ENCODE measurements around the gene SCARF1. TPM values are rescaled to one million over a fixed set of nuclear protein-coding genes. Genes with fewer than 3 reads are reported as not detected.

The SCARF1 gene
- total and polyA plus RNA-seq, 8 donors, result 2.0 to 8.6 (median 3.5) TPM

DNA sequence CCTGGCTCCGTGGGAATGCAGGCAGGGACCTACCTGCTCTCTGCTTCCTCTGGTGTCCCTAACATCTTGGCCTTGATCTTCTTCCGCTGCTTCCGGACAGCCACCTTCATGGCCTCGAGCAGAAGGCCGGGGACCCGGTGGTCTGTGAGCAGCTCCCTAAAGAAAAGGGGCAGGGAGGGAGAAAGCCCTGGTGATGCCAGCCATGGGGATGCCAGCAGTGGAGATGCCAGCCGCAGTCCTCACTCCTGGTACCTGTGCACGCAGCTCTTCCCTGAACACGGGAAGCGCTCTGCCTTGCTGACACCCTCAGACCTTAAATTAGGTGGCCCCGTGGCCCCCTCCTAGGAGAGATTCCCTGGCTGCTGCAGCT lies 2.3 kb upstream of the SCARF1 start:
- no peak overlapping the region for H3K27ac ChIP-seq
- FAIRE-seq (no peak), DNase-seq (peak in 1 of 6 donors; percentile 78), ATAC-seq (no peak)
- peaks cover 25 to 30% (median 30%) of the 10 kb centered on the region in 3 donors for H3K4me1 ChIP-seq
- TF ChIP-seq, protein P1, sequence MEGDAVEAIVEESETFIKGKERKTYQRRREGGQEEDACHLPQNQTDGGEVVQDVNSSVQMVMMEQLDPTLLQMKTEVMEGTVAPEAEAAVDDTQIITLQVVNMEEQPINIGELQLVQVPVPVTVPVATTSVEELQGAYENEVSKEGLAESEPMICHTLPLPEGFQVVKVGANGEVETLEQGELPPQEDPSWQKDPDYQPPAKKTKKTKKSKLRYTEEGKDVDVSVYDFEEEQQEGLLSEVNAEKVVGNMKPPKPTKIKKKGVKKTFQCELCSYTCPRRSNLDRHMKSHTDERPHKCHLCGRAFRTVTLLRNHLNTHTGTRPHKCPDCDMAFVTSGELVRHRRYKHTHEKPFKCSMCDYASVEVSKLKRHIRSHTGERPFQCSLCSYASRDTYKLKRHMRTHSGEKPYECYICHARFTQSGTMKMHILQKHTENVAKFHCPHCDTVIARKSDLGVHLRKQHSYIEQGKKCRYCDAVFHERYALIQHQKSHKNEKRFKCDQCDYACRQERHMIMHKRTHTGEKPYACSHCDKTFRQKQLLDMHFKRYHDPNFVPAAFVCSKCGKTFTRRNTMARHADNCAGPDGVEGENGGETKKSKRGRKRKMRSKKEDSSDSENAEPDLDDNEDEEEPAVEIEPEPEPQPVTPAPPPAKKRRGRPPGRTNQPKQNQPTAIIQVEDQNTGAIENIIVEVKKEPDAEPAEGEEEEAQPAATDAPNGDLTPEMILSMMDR (IDR thresholded peaks at IDR 0.05), result no peak
- no peaks in the 10 kb centered on the region for H3K27me3 ChIP-seq
- WGBS, 2 donors, result 67 to 72% methylated on average over 11 of the region's 11 CpGs
- intact Hi-C loops (cut with DNase I), result no loop called here
- peak overlapping the region in 2 of 4 donors; percentile 77 to 85 for H3K4me3 ChIP-seq
- no peaks in the 10 kb centered on the region for H3K9me3 ChIP-seq
- H3K36me3 ChIP-seq, result peaks cover 10 to 25% (median 22%) of the 10 kb centered on the region in 3 donors

DNA sequence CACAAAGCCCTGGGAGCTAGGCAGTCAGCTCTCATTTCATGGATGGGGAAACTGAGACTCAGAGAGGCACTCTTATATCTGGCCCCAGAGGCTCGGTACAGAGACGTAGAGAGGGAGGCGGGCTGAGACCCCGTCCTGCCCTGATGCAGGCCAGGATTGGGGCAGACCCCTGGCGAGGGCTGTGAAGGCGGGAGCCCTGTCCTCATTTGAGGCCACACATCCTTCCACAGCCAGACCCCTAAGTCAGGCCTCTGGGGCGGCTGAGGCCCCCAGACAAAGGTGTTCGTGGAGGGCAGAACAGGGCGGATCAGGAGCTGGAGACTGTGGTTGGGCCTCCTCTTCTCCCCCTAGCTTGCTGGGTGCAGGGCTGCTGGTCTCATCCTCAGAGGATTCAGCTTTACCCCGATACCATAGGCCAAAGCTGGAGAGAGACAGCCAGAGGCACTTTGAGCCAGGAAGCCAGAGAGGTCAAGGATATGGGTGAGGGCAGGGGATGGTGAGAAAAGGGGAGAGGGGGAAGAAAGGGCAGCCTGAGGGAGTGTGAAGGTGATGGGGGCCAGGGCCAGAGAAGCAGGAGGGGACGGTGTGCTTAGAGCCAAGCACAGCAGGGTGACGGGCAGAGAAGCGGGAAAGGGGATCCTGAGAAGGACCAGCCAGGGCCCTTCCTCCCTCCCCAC lies 805 bp upstream of the SCARF1 start:
- intact Hi-C loops (cut with DNase I), result no loop called here
- DNase-seq (peak in 1 of 6 donors; percentile 65), ATAC-seq (no peak), FAIRE-seq (no peak)
- Histone ChIP-seq H3K9me3 (no peaks in the 10 kb centered on the region), H3K4me1 (peaks cover 25 to 30% (median 30%) of the 10 kb centered on the region in 3 donors), H3K27ac (no peak overlapping the region), H3K27me3 (no peaks in the 10 kb centered on the region), H3K4me3 (no peak overlapping the region), H3K36me3 (peaks cover 2 to 10% (median 8%) of the 10 kb centered on the region in 3 donors)
- 89 to 90% methylated on average over 13 of the region's 13 CpGs for WGBS, 2 donors
- TF ChIP-seq, protein P1 (IDR thresholded peaks at IDR 0.05), result no peak

DNA sequence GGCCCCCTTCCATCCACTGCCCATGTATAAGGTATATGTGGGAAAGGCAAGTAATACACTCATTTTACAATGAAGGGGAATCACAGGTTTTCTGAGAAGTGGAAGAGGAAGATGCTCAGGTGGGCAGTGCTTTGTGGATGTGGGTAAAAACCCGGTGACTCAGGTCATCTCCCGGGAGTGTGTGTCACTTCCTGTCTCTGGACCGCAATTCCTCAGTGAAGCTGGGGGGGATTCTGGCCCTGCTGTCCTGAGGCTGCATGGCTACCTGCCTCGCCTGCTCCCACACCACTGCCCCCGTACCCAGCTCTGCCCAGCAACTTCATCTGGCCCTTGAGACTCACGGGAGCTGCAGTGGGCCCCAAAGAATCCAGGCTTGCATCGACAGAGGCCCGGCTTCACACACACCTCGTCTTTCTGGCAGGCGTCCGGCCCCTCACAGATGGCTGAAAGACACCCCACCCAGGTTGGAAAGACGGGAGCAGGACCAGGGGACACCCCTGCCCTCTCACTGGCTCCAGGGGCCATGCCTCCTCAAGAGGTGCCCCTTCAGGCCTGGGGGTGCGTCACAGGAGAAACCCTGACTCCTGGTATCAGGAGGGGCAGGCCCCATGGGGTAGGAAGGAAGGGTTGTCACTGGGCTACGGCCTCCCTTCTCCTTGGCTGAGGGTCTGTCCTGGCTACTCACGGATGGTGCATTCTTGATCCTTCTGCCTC lies 882 bp downstream of the SCARF1 start:
- Histone ChIP-seq H3K27ac (peak overlapping the region in 1 of 4 donors; percentile 33), H3K27me3 (no peaks in the 10 kb centered on the region), H3K36me3 (no peaks in the 10 kb centered on the region), H3K4me1 (peaks cover 15 to 23% (median 17%) of the 10 kb centered on the region in 3 donors), H3K9me3 (no peaks in the 10 kb centered on the region), H3K4me3 (peak overlapping the region in 2 of 4 donors; percentile 25 to 54)
- no peak for ATAC-seq
- intact Hi-C loops (cut with DNase I), result no loop called here
- DNase-seq, result peak in 5 of 6 donors; percentile 21 to 74 (median 37)
- no peak for FAIRE-seq
- 82 to 85% methylated on average over 15 of the region's 15 CpGs for WGBS, 2 donors
- TF ChIP-seq, protein P1 (IDR thresholded peaks at IDR 0.05), result no peak

DNA sequence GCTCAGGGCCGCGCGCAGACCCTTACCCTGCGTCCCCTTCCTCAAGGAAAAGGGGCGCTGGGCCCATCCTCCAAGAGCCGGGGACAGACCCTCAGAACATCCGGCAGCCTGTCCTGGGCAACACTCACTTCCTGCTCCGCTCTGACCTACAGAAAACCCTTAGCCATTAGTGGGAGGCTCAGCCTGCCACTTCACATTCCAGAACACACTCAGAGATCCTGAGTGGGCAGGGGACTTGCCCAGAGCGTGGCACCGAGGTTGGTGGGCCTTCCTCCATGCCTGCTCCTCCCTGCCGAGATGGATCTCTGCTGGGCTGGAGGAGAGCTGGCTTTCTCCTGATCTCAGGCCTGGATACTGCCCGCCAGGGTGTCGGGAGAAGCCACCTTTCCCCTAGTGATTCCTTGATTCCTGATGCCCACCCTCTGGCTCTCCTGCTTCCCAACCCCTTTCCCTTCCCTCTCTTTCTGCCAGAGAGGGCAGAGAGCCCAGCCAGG lies 1.5 kb downstream of the SCARF1 start:
- Histone ChIP-seq H3K27me3 (no peaks in the 10 kb centered on the region), H3K36me3 (no peaks in the 10 kb centered on the region), H3K9me3 (no peaks in the 10 kb centered on the region), H3K4me1 (peaks cover 15 to 23% (median 17%) of the 10 kb centered on the region in 3 donors), H3K4me3 (peak overlapping the region; percentile 28 to 62 (median 46)), H3K27ac (peak overlapping the region in 1 of 4 donors; percentile 33)
- DNase-seq (peak in 3 of 6 donors; percentile 33 to 78 (median 44)), ATAC-seq (no peak), FAIRE-seq (no peak)
- TF ChIP-seq, protein P1 (IDR thresholded peaks at IDR 0.05), result no peak
- 33 to 49% methylated on average over 11 to 13 of the region's 13 CpGs for WGBS, 2 donors
- intact Hi-C loops (cut with DNase I), result no loop called here
